ENCODE results near the gene RGS18.
"Not testable (repeated sequence)": the region's sequence is repeated elsewhere in the genome, so short reads cannot be mapped to it uniquely, and the experiment has no call there.

RGS18 gene

DNA sequence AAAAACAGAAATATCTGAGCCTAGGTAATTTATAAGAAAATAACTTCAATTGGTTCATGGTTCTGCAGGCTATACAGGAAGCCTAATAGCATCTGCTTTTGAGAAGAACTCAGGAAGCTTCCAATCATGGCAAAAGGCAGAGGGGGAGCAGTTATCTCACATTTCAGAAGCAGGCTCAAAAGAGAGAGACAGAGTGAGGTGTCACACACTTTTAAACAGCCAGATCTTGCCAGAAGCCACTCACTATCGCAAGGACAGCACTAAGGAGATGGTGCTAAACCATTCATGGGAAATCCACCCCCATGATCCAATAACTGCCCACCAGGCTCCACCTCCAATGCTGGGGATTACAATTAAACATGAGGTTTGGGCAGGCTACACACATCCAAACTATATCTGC, 25.5 kb downstream of the RGS18 start:
- no peak for TF ChIP-seq GATA1 (IDR thresholded peaks at IDR 0.05; ENCODE audit: low read depth, low read length)
- TF ChIP-seq POLR2A (IDR thresholded peaks at IDR 0.05; ENCODE audit: low read length): no peak
- DNase-seq: no peak

DNA sequence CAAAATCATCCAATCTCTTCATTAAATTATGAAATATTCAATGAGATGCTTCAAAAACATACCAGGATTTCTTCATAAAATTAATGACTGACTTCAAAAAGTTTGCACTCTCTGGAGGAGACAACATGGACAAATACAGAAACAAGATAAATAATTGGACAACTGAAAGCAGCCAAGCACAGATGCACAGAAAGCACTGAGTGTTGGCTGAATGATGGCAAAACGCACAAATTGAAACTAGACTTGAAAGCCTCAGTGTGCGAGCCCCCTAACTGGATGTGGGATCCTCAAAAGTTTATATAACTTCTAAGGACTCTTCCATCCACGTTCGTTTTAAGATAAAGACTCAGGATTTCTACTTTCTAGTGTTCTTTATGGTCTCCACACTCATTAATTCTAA, 27.9 kb downstream of the RGS18 start:
- no peak for DNase-seq
- no peak for TF ChIP-seq POLR2A (IDR thresholded peaks at IDR 0.05; ENCODE audit: low read length)
- TF ChIP-seq GATA1 (IDR thresholded peaks at IDR 0.05; ENCODE audit: low read depth, low read length): no peak

DNA sequence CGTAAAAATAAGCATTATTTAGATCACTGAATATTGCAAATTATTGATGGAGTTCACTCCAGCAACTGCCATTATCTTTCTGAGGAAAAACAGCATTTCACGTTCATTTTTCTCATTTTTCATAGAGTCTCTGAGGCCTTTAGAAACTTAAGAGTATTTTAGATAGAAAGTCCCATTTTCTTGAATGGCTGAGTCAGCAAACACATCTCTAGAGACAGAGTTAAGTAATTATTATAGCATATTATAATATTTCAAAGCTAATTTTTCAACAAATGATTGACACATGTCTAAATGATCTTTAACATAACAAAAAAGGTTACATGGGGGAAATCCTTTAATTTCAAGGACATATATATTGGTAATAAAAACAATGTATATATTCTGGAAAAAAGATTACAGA, 31.8 kb downstream of the RGS18 start:
- DNase-seq: no peak
- no peak for TF ChIP-seq POLR2A (IDR thresholded peaks at IDR 0.05; ENCODE audit: low read length)
- TF ChIP-seq GATA1 (IDR thresholded peaks at IDR 0.05; ENCODE audit: low read depth, low read length): no peak

DNA sequence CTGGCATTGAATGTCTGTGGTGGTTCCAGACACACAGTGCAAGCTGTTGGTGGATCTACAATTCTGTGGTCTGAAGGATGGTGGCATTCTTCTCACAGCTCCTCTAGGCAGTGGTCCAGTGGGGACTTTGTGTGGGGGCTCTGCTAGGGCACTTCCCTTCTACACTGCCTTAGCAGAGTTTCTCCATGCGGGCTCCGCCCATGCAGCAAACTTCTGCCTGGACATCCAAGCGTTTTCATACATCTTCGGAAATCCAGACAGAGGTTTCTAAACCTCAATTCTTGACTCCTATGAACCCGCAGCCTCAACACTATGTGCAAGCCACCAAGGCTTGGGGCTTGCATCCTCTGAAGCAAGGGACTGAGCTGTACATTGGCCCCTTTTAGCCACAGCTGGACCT, 43.0 kb downstream of the RGS18 start:
- peak in 1 of 2 experiments; percentile 7 for DNase-seq
- TF ChIP-seq GATA1 (IDR thresholded peaks at IDR 0.05; ENCODE audit: low read depth, low read length) (no peak), POLR2A (IDR thresholded peaks at IDR 0.05; ENCODE audit: low read length) (no peak)

DNA sequence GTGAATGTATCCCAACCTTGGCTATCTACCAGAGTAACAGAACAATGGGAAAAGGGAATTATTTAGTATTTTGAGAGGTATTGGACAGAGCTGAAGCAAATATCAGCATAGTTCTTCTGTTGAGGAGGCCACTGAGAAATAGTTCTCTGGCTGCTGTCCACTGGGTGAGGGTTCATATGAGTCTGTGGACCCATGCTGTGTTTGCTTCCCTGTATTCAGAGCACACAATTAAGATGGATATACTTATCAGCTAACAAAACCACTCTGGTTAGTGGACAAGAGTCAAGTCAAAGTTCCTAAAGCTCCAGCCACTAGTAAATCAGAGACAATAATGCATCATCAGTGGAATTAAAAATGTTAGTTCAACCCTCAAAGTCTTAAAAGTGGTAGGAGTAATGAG, 66.1 kb downstream of the RGS18 start:
- no peak for DNase-seq
- TF ChIP-seq POLR2A (IDR thresholded peaks at IDR 0.05; ENCODE audit: low read length) (no peak), GATA1 (IDR thresholded peaks at IDR 0.05; ENCODE audit: low read depth, low read length) (no peak)

DNA sequence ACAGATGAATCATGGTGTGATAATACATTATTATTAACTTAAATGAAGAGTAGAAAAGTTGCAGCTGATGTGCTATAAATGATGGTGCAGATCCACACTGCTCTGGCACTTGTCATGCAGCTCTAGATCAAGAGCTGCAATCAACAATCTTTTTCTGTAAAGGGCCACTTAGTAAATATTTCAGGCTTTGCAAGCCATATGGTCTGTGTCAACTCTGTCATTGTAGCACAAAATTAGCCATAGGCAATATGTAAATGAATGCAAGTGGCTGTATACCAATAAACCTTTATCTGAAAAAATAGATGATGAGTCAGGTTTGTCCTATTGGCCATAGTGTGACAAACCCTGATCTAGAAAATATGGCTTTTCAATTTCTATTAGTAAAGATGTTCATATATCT, 66.6 kb downstream of the RGS18 start:
- TF ChIP-seq POLR2A (IDR thresholded peaks at IDR 0.05; ENCODE audit: low read length): no peak
- no peak for TF ChIP-seq GATA1 (IDR thresholded peaks at IDR 0.05; ENCODE audit: low read depth, low read length)
- DNase-seq: no peak

DNA sequence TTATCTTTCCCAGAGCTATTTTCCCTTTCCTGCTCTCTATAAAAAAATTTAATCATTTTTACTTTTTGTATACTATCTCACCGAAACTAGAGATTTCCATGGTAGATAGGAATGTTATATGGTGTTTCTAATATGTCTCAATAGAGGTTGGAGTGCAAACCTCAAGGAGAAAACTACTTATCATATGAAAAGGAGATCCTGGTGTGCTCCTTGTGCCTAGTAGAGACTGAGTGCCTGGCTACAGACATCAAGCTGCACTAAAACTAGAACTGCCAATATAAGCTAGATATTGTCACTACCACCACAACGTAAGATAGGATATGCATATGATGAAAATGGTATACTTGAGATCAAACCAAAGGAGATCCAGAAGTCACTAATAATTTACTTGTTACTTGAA, 67.0 kb downstream of the RGS18 start:
- TF ChIP-seq POLR2A (IDR thresholded peaks at IDR 0.05; ENCODE audit: low read length): no peak
- no peak for TF ChIP-seq GATA1 (IDR thresholded peaks at IDR 0.05; ENCODE audit: low read depth, low read length)
- DNase-seq: no peak

DNA sequence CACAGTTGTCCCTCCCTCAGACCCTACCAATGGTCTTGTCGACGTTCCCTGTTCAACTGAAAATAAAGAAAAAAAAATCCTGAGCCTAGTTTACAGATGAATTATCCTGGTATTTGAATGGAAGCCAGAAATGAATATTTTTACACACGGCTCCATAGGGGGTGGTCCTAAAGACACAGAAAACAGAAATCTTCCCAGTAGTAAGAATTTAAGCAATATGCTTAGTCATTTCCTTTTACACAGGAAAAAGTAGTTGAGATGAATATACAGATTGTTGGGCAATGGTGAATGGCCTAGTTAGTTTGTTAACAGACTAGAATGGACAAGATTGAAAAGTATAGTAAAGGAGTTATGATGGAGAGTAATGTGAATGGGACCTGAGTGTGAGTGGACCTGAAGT, 67.4 kb downstream of the RGS18 start:
- TF ChIP-seq POLR2A (IDR thresholded peaks at IDR 0.05; ENCODE audit: low read length) (no peak), GATA1 (IDR thresholded peaks at IDR 0.05; ENCODE audit: low read depth, low read length) (no peak)
- DNase-seq: no peak

DNA sequence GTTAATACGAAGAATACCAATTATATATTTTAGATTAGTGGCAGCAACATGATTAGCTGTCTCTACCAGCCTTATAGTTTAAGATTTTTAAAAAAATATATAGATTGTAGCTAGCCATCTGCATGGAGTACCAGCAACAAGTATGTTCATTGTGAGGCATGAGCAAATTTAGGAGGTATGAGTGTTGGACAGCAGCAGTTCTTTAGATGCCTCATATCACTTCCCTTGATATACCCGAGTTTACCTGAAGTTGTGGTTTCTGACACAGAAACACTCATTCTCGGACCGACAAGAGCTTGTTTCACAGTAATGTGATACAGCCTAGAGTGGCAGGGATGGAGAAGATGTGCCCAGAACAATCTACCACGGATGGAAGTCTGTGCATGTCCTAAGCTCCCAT, 69.1 kb downstream of the RGS18 start:
- TF ChIP-seq POLR2A (IDR thresholded peaks at IDR 0.05; ENCODE audit: low read length) (no peak), GATA1 (IDR thresholded peaks at IDR 0.05; ENCODE audit: low read depth, low read length) (no peak)
- no peak for DNase-seq

DNA sequence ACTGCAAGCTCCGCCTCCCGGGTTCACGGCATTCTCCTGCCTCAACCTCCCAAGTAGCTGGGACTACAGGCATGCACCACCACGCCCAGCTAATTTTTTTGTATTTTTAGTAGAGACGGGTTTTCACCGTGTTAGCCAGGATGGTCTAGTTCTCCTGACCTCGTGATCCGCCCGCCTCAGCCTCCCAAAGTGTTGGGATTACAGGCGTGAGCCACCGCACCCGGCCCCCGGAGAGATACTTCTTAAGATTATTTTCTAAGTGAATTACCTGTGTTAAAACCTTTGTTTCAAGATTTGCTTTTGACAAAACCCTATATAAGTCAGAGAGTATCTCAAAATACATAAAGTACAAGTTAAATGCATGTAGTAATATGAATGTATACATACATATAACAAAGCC, 69.7 kb downstream of the RGS18 start:
- DNase-seq: not testable (repeated sequence)

DNA sequence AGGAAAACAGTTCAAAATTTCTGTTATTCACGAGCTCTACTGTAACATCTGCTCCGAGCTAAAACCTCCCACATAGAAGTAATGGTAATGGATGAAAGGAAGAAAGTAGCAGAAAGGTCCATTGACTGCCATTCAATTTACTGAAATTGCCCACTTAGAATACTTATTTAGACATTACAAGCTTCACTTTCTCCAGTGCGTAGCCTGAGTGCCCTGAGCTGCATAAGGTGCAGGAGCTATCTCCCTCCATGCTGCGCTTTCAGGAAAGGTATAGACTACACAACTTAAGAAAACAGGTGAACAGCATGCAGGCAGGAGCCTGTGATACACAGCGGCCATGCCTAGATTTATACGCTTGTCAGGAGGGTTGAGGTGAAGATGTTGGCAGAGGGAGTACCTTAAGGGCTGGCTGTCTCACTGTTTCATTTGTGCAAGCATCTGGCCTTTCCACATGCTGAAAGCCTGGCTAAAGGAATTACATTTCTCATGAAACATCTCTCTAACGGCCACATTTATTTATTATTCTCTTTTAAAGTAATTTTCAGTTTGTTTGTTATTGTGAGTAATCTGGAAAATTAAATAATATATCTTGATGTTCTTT, 74.7 kb downstream of the RGS18 start:
- no peak for DNase-seq
- TF ChIP-seq GATA1 (IDR thresholded peaks at IDR 0.05; ENCODE audit: low read depth, low read length): no peak
- no peak for TF ChIP-seq POLR2A (IDR thresholded peaks at IDR 0.05; ENCODE audit: low read length)

DNA sequence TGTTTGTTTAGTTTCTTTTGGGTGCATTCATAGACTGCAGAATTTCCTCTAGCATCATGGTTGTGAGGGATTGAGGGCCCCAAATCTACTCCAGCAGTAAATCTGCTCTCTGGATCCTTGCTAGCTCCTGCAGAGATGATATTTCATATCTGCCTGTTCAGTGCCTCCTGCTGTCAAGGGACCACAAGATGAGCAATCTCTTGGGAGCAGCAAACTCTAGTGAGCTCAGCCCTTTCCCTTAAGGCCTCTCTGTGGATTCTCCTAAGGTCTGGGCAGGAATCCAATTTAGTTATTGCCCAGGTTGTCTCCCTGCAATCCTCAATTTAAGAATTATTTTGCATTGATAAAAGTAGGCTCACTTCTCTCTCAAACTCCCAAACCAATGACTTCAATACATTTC, 76.9 kb downstream of the RGS18 start:
- peak in 1 of 2 experiments; percentile 2 for DNase-seq
- no peak for TF ChIP-seq POLR2A (IDR thresholded peaks at IDR 0.05; ENCODE audit: low read length)
- TF ChIP-seq GATA1 (IDR thresholded peaks at IDR 0.05; ENCODE audit: low read depth, low read length): no peak

Measured in erythroblast (primary cell).